Liver (tissue), 9 donors: ENCODE results near the gene TECTA. TPM values are rescaled to one million over a fixed set of nuclear protein-coding genes. Genes with fewer than 3 reads are reported as not detected.

Experiments
- DNase-seq: peaks from one replicate; pipeline ENCODE4 v3.0.0-alpha.2; 2017; ENCODE audit warnings: low spot score
- H3K27ac ChIP-seq, 2 donors: one replicate each; pipeline ENCODE4 v1.7.0; 2013; ENCODE audit warnings: inconsistent platforms in 2 of 2, low read length in 2 of 2, control low read depth in 1 of 2, low read depth in 1 of 2, mild to moderate bottlenecking in 1 of 2
- H3K27me3 ChIP-seq, 4 donors: one replicate each; pipeline versions ENCODE4 v1.6.1 to v1.7.0; 2013; ENCODE audit warnings: low read length in 3 of 4, inconsistent platforms in 1 of 4, mild to moderate bottlenecking in 1 of 4, moderate library complexity in 1 of 4; ENCODE audit not compliant: control insufficient read depth in 4 of 4, insufficient read depth in 4 of 4
- H3K36me3 ChIP-seq, 4 donors: one replicate each; pipeline versions ENCODE4 v1.6.1 to v1.7.0; 2013; ENCODE audit warnings: low read length in 3 of 4, mild to moderate bottlenecking in 3 of 4, low read depth in 1 of 4, moderate library complexity in 1 of 4; ENCODE audit not compliant: control insufficient read depth in 4 of 4, insufficient read depth in 3 of 4
- H3K4me1 ChIP-seq, 4 donors: one replicate each; pipeline versions ENCODE4 v1.6.1 to v1.7.0; 2013; ENCODE audit warnings: low read length in 3 of 4, mild to moderate bottlenecking in 3 of 4, moderate library complexity in 1 of 4; ENCODE audit not compliant: control insufficient read depth in 4 of 4, insufficient read depth in 4 of 4
- H3K4me3 ChIP-seq, 3 donors: one replicate each; pipeline versions ENCODE4 v1.6.1 to v1.7.0; 2013; ENCODE audit warnings: low read length in 3 of 3, control low read depth in 1 of 3, low read depth in 1 of 3, mild to moderate bottlenecking in 1 of 3
- H3K9ac ChIP-seq, 2 donors: one replicate each; pipeline ENCODE4 v1.7.0; 2013; ENCODE audit warnings: low read length in 2 of 2, mild to moderate bottlenecking in 2 of 2, moderate library complexity in 2 of 2, control low read depth in 1 of 2, low read depth in 1 of 2
- H3K9me3 ChIP-seq, 4 donors: one replicate each; pipeline versions ENCODE4 v1.6.1 to v1.7.0; 2013; ENCODE audit warnings: low read length in 3 of 4; ENCODE audit not compliant: control insufficient read depth in 4 of 4
- EGR1 ChIP-seq, 2 donors: IDR thresholded peaks; 2 replicates each; pipeline ENCODE4 v1.6.1; 2016 to 2018; ENCODE audit warnings: antibody characterized with exemption in 2 of 2, low read depth in 2 of 2
- FOXA1 ChIP-seq: IDR thresholded peaks from 2 replicates; pipeline ENCODE4 v1.6.1; 2016; ENCODE audit warnings: antibody characterized with exemption
- FOXA2 ChIP-seq: IDR thresholded peaks from 2 replicates; pipeline ENCODE4 v1.6.1; 2016; ENCODE audit warnings: antibody characterized with exemption
- GABPA ChIP-seq, 2 donors: IDR thresholded peaks in 1 of 2; conservative IDR thresholded peaks in 1 of 2; 2 replicates each; pipeline ENCODE4 v1.6.1; 2016; ENCODE audit warnings: antibody characterized with exemption in 2 of 2, mild to moderate bottlenecking in 1 of 2, moderate library complexity in 1 of 2
- HNF4A ChIP-seq, 2 donors: conservative IDR thresholded peaks; 2 replicates each; pipeline ENCODE4 v1.6.1; 2016; ENCODE audit warnings: antibody characterized with exemption in 2 of 2, mild to moderate bottlenecking in 2 of 2
- HNF4G ChIP-seq: IDR thresholded peaks from 2 replicates; pipeline ENCODE4 v1.6.1; 2016; ENCODE audit warnings: antibody characterized with exemption
- JUND ChIP-seq, 2 donors: IDR thresholded peaks; 2 replicates each; pipeline ENCODE4 v1.6.1; 2016; ENCODE audit warnings: antibody characterized with exemption in 2 of 2
- NR2F2 ChIP-seq: IDR thresholded peaks from 2 replicates; pipeline ENCODE4 v1.6.1; 2016; ENCODE audit warnings: antibody characterized with exemption
- RAD21 ChIP-seq, 2 donors: IDR thresholded peaks; 2 replicates each; pipeline ENCODE4 v1.6.1; 2016; ENCODE audit warnings: antibody characterized with exemption in 2 of 2, mild to moderate bottlenecking in 2 of 2
- RXRA ChIP-seq, 2 donors: IDR thresholded peaks; 2 replicates each; pipeline ENCODE4 v1.6.1; 2017 to 2018; ENCODE audit warnings: antibody characterized with exemption in 2 of 2, mild to moderate bottlenecking in 1 of 2
- SP1 ChIP-seq: IDR thresholded peaks from 2 replicates; pipeline ENCODE4 v1.6.1; 2018; ENCODE audit warnings: antibody characterized with exemption, mild to moderate bottlenecking
- TAF1 ChIP-seq: conservative IDR thresholded peaks from 2 replicates; pipeline ENCODE4 v1.6.1; 2016; ENCODE audit warnings: antibody characterized with exemption, mild to moderate bottlenecking
- YY1 ChIP-seq: IDR thresholded peaks from 2 replicates; pipeline ENCODE4 v1.6.1; 2016; ENCODE audit warnings: antibody characterized with exemption, mild to moderate bottlenecking
- WGBS: extraction: QIAGEN DNeasy Blood & Tissue Kit; methylation state at CpG from one replicate; pipeline ENCODE4 v1.1.7; 2013; 5-methylcytosine and 5-hydroxymethylcytosine counted together
- polyA plus RNA-seq, 2 donors: library from polyadenylated mRNA; stranded (reverse) in 1 of 2; unstranded in 1 of 2; fragments of 200-250 nt in 1 of 2; fragments of >200 nt in 1 of 2; fragmentation: Nextera tagmentation in 1 of 2; extraction: Ambion mirVana in 1 of 2; gene quantifications; one replicate each; pipeline versions ENCODE4 v1.2.1 to v1.2.3, GENCODE V29; 2013 to 2015
- total RNA-seq, 2 donors: library from RNA; depleted of rRNA; stranded (reverse); fragments of >200 nt; gene quantifications; one replicate each; pipeline ENCODE4 v1.2.3, GENCODE V29; 2014
- TF ChIP-seq, protein P1 (sequence below): IDR thresholded peaks from 2 replicates; pipeline ENCODE4 v1.6.1; 2016; ENCODE audit warnings: antibody characterized with exemption
- TF ChIP-seq, protein P2 (sequence below): IDR thresholded peaks from 2 replicates; pipeline ENCODE4 v1.6.1; 2016; ENCODE audit warnings: antibody characterized with exemption, mild to moderate bottlenecking
- TF ChIP-seq, protein P3 (sequence below): fragments of 150-350 bp; IDR thresholded peaks from 2 replicates; pipeline ENCODE4 v1.5.1; 2017; ENCODE audit warnings: improper control_type of control experiment, low read depth, low read length; ENCODE audit not compliant: missing input control
- TF ChIP-seq, protein P4 (sequence below): IDR thresholded peaks from 2 replicates; pipeline ENCODE4 v1.6.1; 2016; ENCODE audit warnings: antibody characterized with exemption
- TF ChIP-seq, protein P5 (sequence below): IDR thresholded peaks from 2 replicates; pipeline ENCODE4 v1.6.1; 2016; ENCODE audit warnings: antibody characterized with exemption
- donor health status: healthy.
- donor health status: healthy.
- donor health status: healthy.
- donor health status: healthy.
- donor health status: healthy.

The TECTA gene
- total and polyA plus RNA-seq, 4 donors, result 0.46 to 2.4 (median 0.73) TPM

DNA sequence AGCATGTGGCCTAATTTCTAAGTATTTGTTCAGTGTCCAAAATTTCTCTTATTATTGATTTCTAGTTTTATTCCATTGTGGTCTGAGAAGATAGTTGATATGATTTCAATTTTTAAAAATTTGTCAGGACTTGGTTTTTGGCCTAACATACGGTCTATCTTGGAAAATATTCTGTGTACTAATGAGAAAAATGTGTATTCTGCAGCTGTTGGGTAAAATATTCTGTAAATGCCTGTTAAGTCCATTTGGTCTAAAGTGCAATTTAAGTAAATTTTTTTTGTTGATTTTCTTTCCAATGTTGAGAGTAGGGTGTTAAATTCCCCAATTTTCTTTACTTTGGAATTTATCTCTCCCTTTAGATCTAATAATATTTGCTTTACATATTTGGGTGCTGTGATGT lies 78.3 kb downstream of the TECTA start:
- no peak overlapping the region for H3K4me3 ChIP-seq
- peaks cover 0 to 2% (median 0%) of the 10 kb centered on the region in 4 donors for H3K36me3 ChIP-seq
- WGBS, result 94% methylated on average over 1 of the region's 1 CpG
- no peak overlapping the region for H3K27ac ChIP-seq
- TF ChIP-seq YY1, result no peak
- TF ChIP-seq TAF1, result no peak
- TF ChIP-seq, protein P1, sequence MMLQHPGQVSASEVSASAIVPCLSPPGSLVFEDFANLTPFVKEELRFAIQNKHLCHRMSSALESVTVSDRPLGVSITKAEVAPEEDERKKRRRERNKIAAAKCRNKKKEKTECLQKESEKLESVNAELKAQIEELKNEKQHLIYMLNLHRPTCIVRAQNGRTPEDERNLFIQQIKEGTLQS, result no peak
- no peak for TF ChIP-seq FOXA1
- TF ChIP-seq SP1, result no peak
- TF ChIP-seq GABPA (IDR thresholded peaks at IDR 0.05 in 1 of 2, conservative IDR thresholded peaks at IDR 0.05 in 1 of 2), result no peak
- TF ChIP-seq, protein P2, sequence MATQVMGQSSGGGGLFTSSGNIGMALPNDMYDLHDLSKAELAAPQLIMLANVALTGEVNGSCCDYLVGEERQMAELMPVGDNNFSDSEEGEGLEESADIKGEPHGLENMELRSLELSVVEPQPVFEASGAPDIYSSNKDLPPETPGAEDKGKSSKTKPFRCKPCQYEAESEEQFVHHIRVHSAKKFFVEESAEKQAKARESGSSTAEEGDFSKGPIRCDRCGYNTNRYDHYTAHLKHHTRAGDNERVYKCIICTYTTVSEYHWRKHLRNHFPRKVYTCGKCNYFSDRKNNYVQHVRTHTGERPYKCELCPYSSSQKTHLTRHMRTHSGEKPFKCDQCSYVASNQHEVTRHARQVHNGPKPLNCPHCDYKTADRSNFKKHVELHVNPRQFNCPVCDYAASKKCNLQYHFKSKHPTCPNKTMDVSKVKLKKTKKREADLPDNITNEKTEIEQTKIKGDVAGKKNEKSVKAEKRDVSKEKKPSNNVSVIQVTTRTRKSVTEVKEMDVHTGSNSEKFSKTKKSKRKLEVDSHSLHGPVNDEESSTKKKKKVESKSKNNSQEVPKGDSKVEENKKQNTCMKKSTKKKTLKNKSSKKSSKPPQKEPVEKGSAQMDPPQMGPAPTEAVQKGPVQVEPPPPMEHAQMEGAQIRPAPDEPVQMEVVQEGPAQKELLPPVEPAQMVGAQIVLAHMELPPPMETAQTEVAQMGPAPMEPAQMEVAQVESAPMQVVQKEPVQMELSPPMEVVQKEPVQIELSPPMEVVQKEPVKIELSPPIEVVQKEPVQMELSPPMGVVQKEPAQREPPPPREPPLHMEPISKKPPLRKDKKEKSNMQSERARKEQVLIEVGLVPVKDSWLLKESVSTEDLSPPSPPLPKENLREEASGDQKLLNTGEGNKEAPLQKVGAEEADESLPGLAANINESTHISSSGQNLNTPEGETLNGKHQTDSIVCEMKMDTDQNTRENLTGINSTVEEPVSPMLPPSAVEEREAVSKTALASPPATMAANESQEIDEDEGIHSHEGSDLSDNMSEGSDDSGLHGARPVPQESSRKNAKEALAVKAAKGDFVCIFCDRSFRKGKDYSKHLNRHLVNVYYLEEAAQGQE, result no peak
- TF ChIP-seq HNF4A (conservative IDR thresholded peaks at IDR 0.05), result no peak
- TF ChIP-seq NR2F2, result no peak
- TF ChIP-seq RXRA (IDR thresholded peaks at IDR 0.05), result no peak
- TF ChIP-seq, protein P3, sequence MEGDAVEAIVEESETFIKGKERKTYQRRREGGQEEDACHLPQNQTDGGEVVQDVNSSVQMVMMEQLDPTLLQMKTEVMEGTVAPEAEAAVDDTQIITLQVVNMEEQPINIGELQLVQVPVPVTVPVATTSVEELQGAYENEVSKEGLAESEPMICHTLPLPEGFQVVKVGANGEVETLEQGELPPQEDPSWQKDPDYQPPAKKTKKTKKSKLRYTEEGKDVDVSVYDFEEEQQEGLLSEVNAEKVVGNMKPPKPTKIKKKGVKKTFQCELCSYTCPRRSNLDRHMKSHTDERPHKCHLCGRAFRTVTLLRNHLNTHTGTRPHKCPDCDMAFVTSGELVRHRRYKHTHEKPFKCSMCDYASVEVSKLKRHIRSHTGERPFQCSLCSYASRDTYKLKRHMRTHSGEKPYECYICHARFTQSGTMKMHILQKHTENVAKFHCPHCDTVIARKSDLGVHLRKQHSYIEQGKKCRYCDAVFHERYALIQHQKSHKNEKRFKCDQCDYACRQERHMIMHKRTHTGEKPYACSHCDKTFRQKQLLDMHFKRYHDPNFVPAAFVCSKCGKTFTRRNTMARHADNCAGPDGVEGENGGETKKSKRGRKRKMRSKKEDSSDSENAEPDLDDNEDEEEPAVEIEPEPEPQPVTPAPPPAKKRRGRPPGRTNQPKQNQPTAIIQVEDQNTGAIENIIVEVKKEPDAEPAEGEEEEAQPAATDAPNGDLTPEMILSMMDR, result no peak
- no peak for TF ChIP-seq RAD21 (IDR thresholded peaks at IDR 0.05)
- no peak for TF ChIP-seq FOXA2
- TF ChIP-seq, protein P4, sequence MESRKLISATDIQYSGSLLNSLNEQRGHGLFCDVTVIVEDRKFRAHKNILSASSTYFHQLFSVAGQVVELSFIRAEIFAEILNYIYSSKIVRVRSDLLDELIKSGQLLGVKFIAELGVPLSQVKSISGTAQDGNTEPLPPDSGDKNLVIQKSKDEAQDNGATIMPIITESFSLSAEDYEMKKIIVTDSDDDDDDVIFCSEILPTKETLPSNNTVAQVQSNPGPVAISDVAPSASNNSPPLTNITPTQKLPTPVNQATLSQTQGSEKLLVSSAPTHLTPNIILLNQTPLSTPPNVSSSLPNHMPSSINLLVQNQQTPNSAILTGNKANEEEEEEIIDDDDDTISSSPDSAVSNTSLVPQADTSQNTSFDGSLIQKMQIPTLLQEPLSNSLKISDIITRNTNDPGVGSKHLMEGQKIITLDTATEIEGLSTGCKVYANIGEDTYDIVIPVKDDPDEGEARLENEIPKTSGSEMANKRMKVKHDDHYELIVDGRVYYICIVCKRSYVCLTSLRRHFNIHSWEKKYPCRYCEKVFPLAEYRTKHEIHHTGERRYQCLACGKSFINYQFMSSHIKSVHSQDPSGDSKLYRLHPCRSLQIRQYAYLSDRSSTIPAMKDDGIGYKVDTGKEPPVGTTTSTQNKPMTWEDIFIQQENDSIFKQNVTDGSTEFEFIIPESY, result no peak
- TF ChIP-seq, protein P5, sequence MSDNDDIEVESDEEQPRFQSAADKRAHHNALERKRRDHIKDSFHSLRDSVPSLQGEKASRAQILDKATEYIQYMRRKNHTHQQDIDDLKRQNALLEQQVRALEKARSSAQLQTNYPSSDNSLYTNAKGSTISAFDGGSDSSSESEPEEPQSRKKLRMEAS, result no peak
- no peak for TF ChIP-seq EGR1 (IDR thresholded peaks at IDR 0.05; ENCODE audit: low read depth in 2 of 2)
- TF ChIP-seq HNF4G, result no peak
- no peak for TF ChIP-seq JUND (IDR thresholded peaks at IDR 0.05)
- H3K9me3 ChIP-seq, result no peaks in the 10 kb centered on the region
- H3K4me1 ChIP-seq, result no peaks in the 10 kb centered on the region
- DNase-seq, result no peak
- no peaks in the 10 kb centered on the region for H3K27me3 ChIP-seq
- no peak overlapping the region for H3K9ac ChIP-seq
